ENCODE results near the gene QRFP. TPM values are rescaled to one million over a fixed set of nuclear protein-coding genes. Genes with fewer than 3 reads are reported as not detected.

Gene QRFP
- total RNA-seq, 1 donor from 2014 or later: not detected

DNA sequence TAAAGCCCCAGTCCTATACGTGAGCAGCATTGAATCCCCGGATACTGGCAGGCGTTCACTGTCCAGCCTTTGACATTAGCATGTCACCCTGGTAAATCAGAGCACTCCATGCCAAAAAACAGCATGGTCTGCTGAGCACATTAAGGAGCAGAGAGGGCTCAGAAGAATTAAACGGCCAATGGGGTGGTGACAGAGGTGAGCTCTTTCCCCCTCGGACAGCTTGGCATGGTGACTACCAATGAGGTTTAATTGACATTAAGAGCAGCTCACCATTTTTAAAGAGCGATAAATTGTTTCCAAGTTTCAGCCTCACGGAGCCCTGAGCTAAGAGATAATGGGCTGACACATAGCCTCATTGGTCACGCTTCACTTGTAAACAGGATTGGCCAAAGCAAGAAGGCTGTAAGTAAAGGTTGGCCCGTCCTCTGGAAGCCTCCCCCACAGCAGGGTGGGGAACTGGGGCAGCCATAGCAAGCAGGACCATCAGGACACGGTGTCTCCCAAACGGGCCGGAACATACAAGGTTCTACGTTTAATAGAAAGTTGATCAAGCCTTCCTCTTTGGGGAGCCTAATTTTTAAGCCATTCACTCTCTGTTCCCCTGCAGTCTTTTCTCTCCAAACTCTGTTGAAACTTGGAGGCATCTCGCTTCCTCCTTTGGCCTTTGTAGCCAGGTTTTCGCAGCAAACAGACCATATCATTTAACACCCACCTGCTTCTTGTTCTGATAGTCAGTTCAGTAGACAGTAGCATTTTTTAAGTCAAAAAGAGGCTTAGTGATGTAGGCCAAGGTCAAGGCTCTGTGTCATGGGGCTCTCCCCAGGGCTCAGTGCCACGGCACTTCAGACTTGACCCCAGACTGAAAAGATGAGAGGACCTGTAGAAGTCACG is 25.9 kb downstream of the QRFP start:
- TF ChIP-seq, protein P1, sequence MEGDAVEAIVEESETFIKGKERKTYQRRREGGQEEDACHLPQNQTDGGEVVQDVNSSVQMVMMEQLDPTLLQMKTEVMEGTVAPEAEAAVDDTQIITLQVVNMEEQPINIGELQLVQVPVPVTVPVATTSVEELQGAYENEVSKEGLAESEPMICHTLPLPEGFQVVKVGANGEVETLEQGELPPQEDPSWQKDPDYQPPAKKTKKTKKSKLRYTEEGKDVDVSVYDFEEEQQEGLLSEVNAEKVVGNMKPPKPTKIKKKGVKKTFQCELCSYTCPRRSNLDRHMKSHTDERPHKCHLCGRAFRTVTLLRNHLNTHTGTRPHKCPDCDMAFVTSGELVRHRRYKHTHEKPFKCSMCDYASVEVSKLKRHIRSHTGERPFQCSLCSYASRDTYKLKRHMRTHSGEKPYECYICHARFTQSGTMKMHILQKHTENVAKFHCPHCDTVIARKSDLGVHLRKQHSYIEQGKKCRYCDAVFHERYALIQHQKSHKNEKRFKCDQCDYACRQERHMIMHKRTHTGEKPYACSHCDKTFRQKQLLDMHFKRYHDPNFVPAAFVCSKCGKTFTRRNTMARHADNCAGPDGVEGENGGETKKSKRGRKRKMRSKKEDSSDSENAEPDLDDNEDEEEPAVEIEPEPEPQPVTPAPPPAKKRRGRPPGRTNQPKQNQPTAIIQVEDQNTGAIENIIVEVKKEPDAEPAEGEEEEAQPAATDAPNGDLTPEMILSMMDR (IDR thresholded peaks at IDR 0.05; ENCODE audit: insufficient read depth, low read length, severe bottlenecking): no peak
- no peaks in the 10 kb centered on the region for H3K27me3 ChIP-seq (ENCODE audit: control insufficient read depth, insufficient read depth, low read length)
- H3K4me3 ChIP-seq (ENCODE audit: low read depth, low read length): no peak overlapping the region
- H3K36me3 ChIP-seq (ENCODE audit: control insufficient read depth, insufficient read depth, low read length): peaks cover 29% of the 10 kb centered on the region
- FAIRE-seq (no peak), DNase-seq (ENCODE audit: low read depth) (no peak)

DNA sequence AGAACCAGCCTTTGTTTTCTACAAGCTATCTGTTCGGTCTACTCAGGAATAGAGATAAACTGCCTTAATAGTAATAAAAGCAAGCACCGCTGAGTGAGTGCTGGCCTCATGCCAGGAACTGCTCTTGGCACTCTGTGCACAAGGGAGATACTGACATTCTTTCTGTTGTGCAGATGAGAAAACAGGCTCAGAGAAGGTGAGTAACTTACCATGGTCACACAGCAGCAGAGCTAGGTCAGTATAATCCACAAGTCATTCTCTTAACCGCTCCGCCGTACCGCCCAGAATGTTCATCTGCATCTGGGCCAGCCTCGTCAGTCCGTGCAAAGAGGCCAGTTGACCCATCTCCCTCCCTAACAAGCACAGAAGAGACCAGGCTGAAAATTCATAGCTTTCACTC is 27.4 kb downstream of the QRFP start:
- TF ChIP-seq, protein P1 (IDR thresholded peaks at IDR 0.05; ENCODE audit: insufficient read depth, low read length, severe bottlenecking): no peak
- no peak overlapping the region for H3K4me3 ChIP-seq (ENCODE audit: low read depth, low read length)
- peaks cover 28% of the 10 kb centered on the region for H3K36me3 ChIP-seq (ENCODE audit: control insufficient read depth, insufficient read depth, low read length)
- no peaks in the 10 kb centered on the region for H3K27me3 ChIP-seq (ENCODE audit: control insufficient read depth, insufficient read depth, low read length)
- DNase-seq (ENCODE audit: low read depth) (no peak), FAIRE-seq (no peak)

- FAIRE-seq (no peak), DNase-seq (ENCODE audit: low read depth) (no peak)
- no peaks in the 10 kb centered on the region for H3K27me3 ChIP-seq (ENCODE audit: control insufficient read depth, insufficient read depth, low read length)
- H3K4me3 ChIP-seq (ENCODE audit: low read depth, low read length): no peak overlapping the region
- TF ChIP-seq, protein P1 (IDR thresholded peaks at IDR 0.05; ENCODE audit: insufficient read depth, low read length, severe bottlenecking): no peak
- peaks cover 21% of the 10 kb centered on the region for H3K36me3 ChIP-seq (ENCODE audit: control insufficient read depth, insufficient read depth, low read length)
Measured at GRCh38 chr9:130868230-130868629, 28.4 kb downstream of the QRFP start.

- Histone ChIP-seq H3K4me3 (ENCODE audit: low read depth, low read length) (no peak overlapping the region), H3K36me3 (ENCODE audit: control insufficient read depth, insufficient read depth, low read length) (peaks cover 19% of the 10 kb centered on the region), H3K27me3 (ENCODE audit: control insufficient read depth, insufficient read depth, low read length) (no peaks in the 10 kb centered on the region)
- FAIRE-seq (no peak), DNase-seq (ENCODE audit: low read depth) (no peak)
- TF ChIP-seq, protein P1 (IDR thresholded peaks at IDR 0.05; ENCODE audit: insufficient read depth, low read length, severe bottlenecking): no peak
Measured at GRCh38 chr9:130867556-130867955, 29.1 kb downstream of the QRFP start.

DNA sequence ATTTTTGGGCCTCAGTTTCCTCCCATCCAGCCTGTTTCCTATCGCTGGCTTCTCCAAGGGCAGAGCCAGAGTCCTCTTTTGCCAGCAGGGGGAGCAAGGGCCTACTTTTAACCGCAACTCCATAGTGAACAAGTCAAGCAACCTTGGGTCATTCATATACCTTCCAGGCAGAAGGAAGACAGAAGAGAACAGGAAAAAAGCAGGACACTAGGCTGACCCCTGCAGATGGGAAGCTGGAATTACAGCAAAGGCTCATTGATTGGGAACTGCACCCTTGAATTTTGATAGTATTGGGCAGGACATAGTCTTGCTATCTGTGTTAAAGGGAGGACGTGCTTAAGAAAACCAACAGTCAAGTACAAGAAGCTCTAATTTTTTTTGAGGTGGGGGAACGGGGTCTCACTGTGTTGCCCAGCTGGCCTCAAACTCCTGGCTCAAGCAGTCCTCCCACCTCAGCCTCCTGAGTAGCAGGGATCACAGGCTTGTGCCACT is 30.1 kb downstream of the QRFP start:
- FAIRE-seq (peak; percentile 28), DNase-seq (ENCODE audit: low read depth) (peak; percentile 88)
- TF ChIP-seq, protein P1 (IDR thresholded peaks at IDR 0.05; ENCODE audit: insufficient read depth, low read length, severe bottlenecking): peak; percentile 89
- Histone ChIP-seq H3K36me3 (ENCODE audit: control insufficient read depth, insufficient read depth, low read length) (peaks cover 14% of the 10 kb centered on the region), H3K4me3 (ENCODE audit: low read depth, low read length) (no peak overlapping the region), H3K27me3 (ENCODE audit: control insufficient read depth, insufficient read depth, low read length) (no peaks in the 10 kb centered on the region)
